GM06990 (cell line): ENCODE results near the gene PGGHG.

Experiments
- DNase-seq: peaks from one replicate; pipeline ENCODE4 v3.0.0-alpha.2; 2011; ENCODE audit not compliant: insufficient read length; ENCODE audit errors: extremely low read depth
- H3K27me3 ChIP-seq: replicated peaks from 2 replicates; pipeline ENCODE4 v1.6.0; 2011; ENCODE audit warnings: low read length; ENCODE audit not compliant: control insufficient read depth, insufficient read depth
- H3K36me3 ChIP-seq: 2 replicates; pipeline ENCODE4 v1.5.1; 2011; ENCODE audit warnings: low read length; ENCODE audit not compliant: control insufficient read depth, insufficient read depth
- H3K4me3 ChIP-seq: replicated peaks from 2 replicates; pipeline ENCODE4 v1.5.1; 2011; ENCODE audit warnings: low read depth, mild to moderate bottlenecking, control low read depth, low read length
- CTCF ChIP-seq: IDR thresholded peaks from 2 replicates; pipeline ENCODE4 v1.5.1; 2011; ENCODE audit warnings: low read length, control low read depth, mild to moderate bottlenecking, inconsistent platforms; ENCODE audit not compliant: insufficient read depth, poor library complexity, severe bottlenecking

Gene PGGHG

GRCh38 chr11:289712-290620, 1.0 kb downstream of the PGGHG start:
- no peak for TF ChIP-seq CTCF
- H3K27me3 ChIP-seq: no peaks in the 10 kb centered on the region
- peaks cover 1% of the 10 kb centered on the region for H3K36me3 ChIP-seq
- H3K4me3 ChIP-seq: peak overlapping the region; percentile 62
- no peak for DNase-seq

DNA sequence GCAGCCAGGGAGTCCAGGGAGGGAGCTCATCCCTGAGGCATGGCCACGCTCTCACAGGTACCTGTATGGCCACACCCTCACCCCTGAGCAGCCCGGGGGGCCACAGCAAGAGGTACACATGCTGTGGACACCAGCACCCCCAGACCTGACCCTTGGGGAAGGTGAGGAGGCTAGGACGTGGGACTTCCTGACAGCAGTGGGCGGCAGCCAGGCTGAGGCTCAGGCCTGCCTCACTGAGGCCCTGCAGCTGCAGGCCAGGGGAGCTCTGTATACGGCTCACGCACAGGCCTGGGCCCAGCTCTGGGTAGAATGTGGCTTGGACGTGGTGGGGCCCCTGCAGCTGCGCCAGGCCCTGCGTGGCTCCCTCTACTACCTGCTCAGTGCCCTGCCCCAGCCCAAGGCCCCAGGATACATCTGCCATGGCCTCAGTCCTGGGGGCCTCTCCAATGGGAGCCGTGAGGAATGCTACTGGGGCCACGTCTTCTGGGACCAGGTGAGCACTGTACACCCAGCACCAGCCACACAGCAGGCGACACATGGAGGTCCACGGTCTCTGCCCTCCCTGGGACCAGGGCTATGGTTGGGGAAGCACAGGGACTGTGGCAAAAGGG, 1.8 kb downstream of the PGGHG start:
- no peaks in the 10 kb centered on the region for H3K27me3 ChIP-seq
- H3K36me3 ChIP-seq: peaks cover 1% of the 10 kb centered on the region
- no peak for TF ChIP-seq CTCF
- DNase-seq: no peak
- H3K4me3 ChIP-seq: no peak overlapping the region

- TF ChIP-seq CTCF: no peak
- no peaks in the 10 kb centered on the region for H3K27me3 ChIP-seq
- H3K4me3 ChIP-seq: no peak overlapping the region
- peak; percentile 11 for DNase-seq
- H3K36me3 ChIP-seq: peaks cover 1% of the 10 kb centered on the region
These were observed 2.6 kb downstream of the PGGHG start for GRCh38 chr11:291281-292210.

DNA sequence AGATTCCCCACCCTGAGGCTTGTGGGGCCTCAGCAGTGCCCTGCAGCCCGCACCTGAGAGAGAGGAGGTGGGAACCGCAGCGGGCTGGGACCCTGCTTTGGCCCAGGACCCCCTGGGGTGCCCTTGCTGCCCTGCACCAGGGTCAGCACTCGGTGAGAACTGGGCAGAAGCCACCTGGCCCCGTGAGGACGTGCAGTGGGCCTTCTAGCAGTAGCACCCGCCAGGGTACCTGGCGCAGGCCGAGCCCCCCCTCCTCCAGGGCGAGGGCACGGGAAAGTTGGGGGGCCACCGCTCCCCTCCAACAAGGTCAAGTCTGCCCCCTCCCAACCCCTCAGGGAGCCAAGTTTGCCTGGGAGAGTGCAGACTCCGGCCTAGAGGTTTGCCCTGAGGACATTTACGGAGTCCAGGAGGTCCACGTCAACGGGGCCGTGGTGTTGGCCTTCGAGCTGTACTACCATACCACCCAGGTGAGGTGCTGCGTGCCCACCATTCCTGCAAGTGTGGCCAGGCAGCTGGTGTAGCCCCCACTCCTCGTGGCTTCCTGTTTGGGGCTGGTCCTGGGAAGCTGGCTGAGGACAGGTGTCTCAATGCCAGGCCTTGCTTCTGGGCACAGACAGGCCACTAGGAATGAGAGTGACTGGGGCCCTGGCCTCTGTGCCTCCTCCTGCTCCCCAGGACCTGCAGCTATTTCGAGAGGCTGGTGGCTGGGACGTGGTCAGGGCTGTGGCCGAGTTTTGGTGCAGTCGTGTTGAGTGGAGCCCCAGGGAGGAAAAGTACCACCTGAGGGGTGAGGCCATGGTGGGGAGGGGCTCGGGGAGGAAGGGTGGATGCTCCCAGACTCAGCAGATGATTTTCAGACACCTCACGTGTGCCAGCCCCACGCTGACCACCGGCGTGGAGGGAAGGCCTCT, 3.5 kb downstream of the PGGHG start:
- DNase-seq: no peak
- no peak for TF ChIP-seq CTCF
- Histone ChIP-seq H3K27me3 (no peaks in the 10 kb centered on the region), H3K4me3 (no peak overlapping the region), H3K36me3 (peaks cover 1% of the 10 kb centered on the region)

DNA sequence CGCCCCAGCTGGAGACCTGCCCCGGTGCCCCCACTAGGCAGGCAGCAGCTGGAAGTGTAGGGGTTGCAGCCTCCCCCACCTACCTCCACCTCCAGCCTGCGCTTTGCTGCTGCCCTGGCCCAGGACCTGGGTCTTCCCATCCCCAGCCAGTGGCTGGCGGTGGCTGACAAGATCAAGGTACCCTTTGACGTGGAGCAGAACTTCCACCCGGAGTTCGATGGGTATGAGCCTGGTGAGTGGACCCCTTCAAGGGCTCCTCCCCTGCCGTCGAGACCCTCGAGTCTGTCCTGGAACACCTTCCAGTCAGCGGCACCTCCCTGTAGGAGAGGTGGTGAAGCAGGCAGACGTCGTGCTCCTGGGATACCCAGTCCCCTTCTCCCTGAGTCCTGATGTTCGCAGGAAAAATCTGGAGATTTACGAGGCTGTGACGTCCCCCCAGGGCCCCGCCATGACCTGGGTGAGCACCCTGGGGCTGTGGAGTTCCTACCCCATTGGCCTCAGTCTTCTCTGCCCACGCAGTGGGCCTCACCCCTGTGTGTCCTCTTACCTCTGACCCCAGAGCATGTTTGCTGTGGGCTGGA, 4.4 kb downstream of the PGGHG start:
- DNase-seq: no peak
- peaks cover 1% of the 10 kb centered on the region for H3K36me3 ChIP-seq
- no peak for TF ChIP-seq CTCF
- H3K4me3 ChIP-seq: no peak overlapping the region
- H3K27me3 ChIP-seq: no peaks in the 10 kb centered on the region
